T-helper 1 cell treated with Interleukin-12 subunit alpha and Interleukin-12 subunit beta and Interleukin-4 antibody, amounts not matched to agents 30 μg/mL and 1 μg/mL, for 36 hours (primary cell): ENCODE measurements around the gene LACC1.
A peak's percentile ranks its signal among the peaks of the same experiment; 100 is the strongest.

Experiments used
- H3K27ac Mint-ChIP-seq: one replicate; pipeline ENCODE4 v1.8.0; 2021; ENCODE audit warnings: mild to moderate bottlenecking, mixed read lengths
- H3K27me3 Mint-ChIP-seq: one replicate; pipeline ENCODE4 v1.8.0; 2021; ENCODE audit warnings: low read depth, mixed read lengths
- H3K36me3 Mint-ChIP-seq: one replicate; pipeline ENCODE4 v1.8.0; 2021; ENCODE audit warnings: low read depth, mixed read lengths
- H3K4me1 Mint-ChIP-seq: one replicate; pipeline ENCODE4 v1.8.0; 2021; ENCODE audit warnings: low read depth, mixed read lengths
- H3K4me3 Mint-ChIP-seq: one replicate; pipeline ENCODE4 v1.8.0; 2021; ENCODE audit warnings: mild to moderate bottlenecking, moderate library complexity, mixed read lengths
- H3K9me3 Mint-ChIP-seq: one replicate; pipeline ENCODE4 v1.8.0; 2021; ENCODE audit warnings: mixed read lengths

Gene LACC1

GRCh38 chr13:43879755-43880181 is at the start of gene LACC1:
TSS of gene LACC1 (plus strand) at chr13:43879904. CDS start at chr13:43880986, 1,082 bp downstream.
- Mint-ChIP-seq H3K4me3 (peak within 1 kb of the TSS; percentile 85), H3K27me3 (peaks cover 14% of the 10 kb centered on the region), H3K36me3 (peaks cover 9% of the 10 kb centered on the region), H3K4me1 (peaks cover 12% of the 10 kb centered on the region), H3K27ac (peak within 1 kb of the TSS; percentile 82), H3K9me3 (no peaks in the 10 kb centered on the region)

- no peaks in the 10 kb centered on the region for H3K27me3 Mint-ChIP-seq
Observed at GRCh38 chr13:43830497-43830881, 49.2 kb upstream of the LACC1 start.

GRCh38 chr13:43831088-43831487 is 48.6 kb upstream of the LACC1 start:
- Mint-ChIP-seq H3K36me3 (no peaks in the 10 kb centered on the region), H3K27ac (no peak overlapping the region), H3K27me3 (no peaks in the 10 kb centered on the region), H3K9me3 (no peaks in the 10 kb centered on the region), H3K4me1 (no peaks in the 10 kb centered on the region), H3K4me3 (no peak overlapping the region)

More at GRCh38 chr13:43830497-43830881, 49.2 kb upstream of the LACC1 start:
- H3K27ac Mint-ChIP-seq, result no peak overlapping the region
- no peak overlapping the region for H3K4me3 Mint-ChIP-seq
- H3K9me3 Mint-ChIP-seq, result no peaks in the 10 kb centered on the region
- H3K4me1 Mint-ChIP-seq, result no peaks in the 10 kb centered on the region
- no peaks in the 10 kb centered on the region for H3K36me3 Mint-ChIP-seq

- H3K9me3 Mint-ChIP-seq, result no peaks in the 10 kb centered on the region
- no peaks in the 10 kb centered on the region for H3K4me1 Mint-ChIP-seq
- no peaks in the 10 kb centered on the region for H3K36me3 Mint-ChIP-seq
- no peak overlapping the region for H3K4me3 Mint-ChIP-seq
- H3K27ac Mint-ChIP-seq, result no peak overlapping the region
- no peaks in the 10 kb centered on the region for H3K27me3 Mint-ChIP-seq
Observed at GRCh38 chr13:43835701-43836100, 44.0 kb upstream of the LACC1 start.

GRCh38 chr13:43838909-43839308 is 40.8 kb upstream of the LACC1 start:
- H3K9me3 Mint-ChIP-seq, result no peaks in the 10 kb centered on the region
- no peaks in the 10 kb centered on the region for H3K36me3 Mint-ChIP-seq

GRCh38 chr13:43846496-43847158 is 33.1 kb upstream of the LACC1 start:
- Mint-ChIP-seq H3K4me3 (no peak overlapping the region), H3K9me3 (peaks cover 15% of the 10 kb centered on the region), H3K27ac (no peak overlapping the region), H3K27me3 (peaks cover 14% of the 10 kb centered on the region), H3K4me1 (no peaks in the 10 kb centered on the region), H3K36me3 (no peaks in the 10 kb centered on the region)

More at GRCh38 chr13:43838909-43839308, 40.8 kb upstream of the LACC1 start:
- no peak overlapping the region for H3K4me3 Mint-ChIP-seq
- H3K4me1 Mint-ChIP-seq, result no peaks in the 10 kb centered on the region
- H3K27ac Mint-ChIP-seq, result no peak overlapping the region
- H3K27me3 Mint-ChIP-seq, result peaks cover 1% of the 10 kb centered on the region

GRCh38 chr13:43848001-43848649 is 31.6 kb upstream of the LACC1 start:
- Mint-ChIP-seq H3K27me3 (peaks cover 16% of the 10 kb centered on the region), H3K27ac (no peak overlapping the region), H3K4me3 (no peak overlapping the region), H3K9me3 (peaks cover 27% of the 10 kb centered on the region), H3K36me3 (peaks cover under 1% of the 10 kb centered on the region), H3K4me1 (no peaks in the 10 kb centered on the region)

GRCh38 chr13:43850873-43851272 is 28.8 kb upstream of the LACC1 start:
- Mint-ChIP-seq H3K9me3 (peaks cover 37% of the 10 kb centered on the region), H3K27me3 (peaks cover 4% of the 10 kb centered on the region), H3K27ac (no peak overlapping the region), H3K4me3 (no peak overlapping the region), H3K36me3 (peaks cover 1% of the 10 kb centered on the region), H3K4me1 (no peaks in the 10 kb centered on the region)

GRCh38 chr13:43852923-43853404 is 26.7 kb upstream of the LACC1 start:
- Mint-ChIP-seq H3K9me3 (peaks cover 37% of the 10 kb centered on the region), H3K4me3 (no peak overlapping the region), H3K4me1 (no peaks in the 10 kb centered on the region), H3K27ac (no peak overlapping the region), H3K27me3 (peaks cover 4% of the 10 kb centered on the region), H3K36me3 (peaks cover 1% of the 10 kb centered on the region)

GRCh38 chr13:43861863-43862262 is 17.8 kb upstream of the LACC1 start:
- H3K4me3 Mint-ChIP-seq, result no peak overlapping the region
- no peaks in the 10 kb centered on the region for H3K9me3 Mint-ChIP-seq
- H3K27ac Mint-ChIP-seq, result no peak overlapping the region
- no peaks in the 10 kb centered on the region for H3K27me3 Mint-ChIP-seq
- no peaks in the 10 kb centered on the region for H3K36me3 Mint-ChIP-seq
- H3K4me1 Mint-ChIP-seq, result no peaks in the 10 kb centered on the region

- no peaks in the 10 kb centered on the region for H3K27me3 Mint-ChIP-seq
- H3K4me1 Mint-ChIP-seq, result no peaks in the 10 kb centered on the region
Observed at GRCh38 chr13:43864921-43865320, 14.8 kb upstream of the LACC1 start.

GRCh38 chr13:43865892-43866291 is 13.8 kb upstream of the LACC1 start:
- H3K36me3 Mint-ChIP-seq, result no peaks in the 10 kb centered on the region
- no peaks in the 10 kb centered on the region for H3K4me1 Mint-ChIP-seq
- no peak overlapping the region for H3K4me3 Mint-ChIP-seq
- no peak overlapping the region for H3K27ac Mint-ChIP-seq
- H3K27me3 Mint-ChIP-seq, result no peaks in the 10 kb centered on the region
- no peaks in the 10 kb centered on the region for H3K9me3 Mint-ChIP-seq

More at GRCh38 chr13:43864921-43865320, 14.8 kb upstream of the LACC1 start:
- H3K27ac Mint-ChIP-seq, result no peak overlapping the region
- no peak overlapping the region for H3K4me3 Mint-ChIP-seq
- no peaks in the 10 kb centered on the region for H3K36me3 Mint-ChIP-seq
- H3K9me3 Mint-ChIP-seq, result no peaks in the 10 kb centered on the region

- Mint-ChIP-seq H3K36me3 (no peaks in the 10 kb centered on the region), H3K4me1 (no peaks in the 10 kb centered on the region), H3K27ac (no peak overlapping the region), H3K4me3 (no peak overlapping the region), H3K27me3 (no peaks in the 10 kb centered on the region), H3K9me3 (no peaks in the 10 kb centered on the region)
Observed at GRCh38 chr13:43872181-43872580, 7.5 kb upstream of the LACC1 start.

- Mint-ChIP-seq H3K36me3 (no peaks in the 10 kb centered on the region), H3K27ac (no peak overlapping the region), H3K9me3 (no peaks in the 10 kb centered on the region), H3K4me3 (no peak overlapping the region), H3K27me3 (no peaks in the 10 kb centered on the region), H3K4me1 (peaks cover 6% of the 10 kb centered on the region)
Observed at GRCh38 chr13:43874504-43875092, 5.1 kb upstream of the LACC1 start.

GRCh38 chr13:43876366-43876765 is 3.3 kb upstream of the LACC1 start:
- peaks cover 6% of the 10 kb centered on the region for H3K36me3 Mint-ChIP-seq
- no peak overlapping the region for H3K4me3 Mint-ChIP-seq
- H3K27ac Mint-ChIP-seq, result no peak overlapping the region
- peaks cover 12% of the 10 kb centered on the region for H3K4me1 Mint-ChIP-seq
- H3K27me3 Mint-ChIP-seq, result peaks cover 9% of the 10 kb centered on the region
- no peaks in the 10 kb centered on the region for H3K9me3 Mint-ChIP-seq
